H9 (cell line): ENCODE measurements around the gene CRLF2. TPM values are rescaled to one million over a fixed set of nuclear protein-coding genes. Genes with fewer than 3 reads are reported as not detected.

Experiments used
- DNase-seq: peaks from one replicate; pipeline ENCODE4 v3.0.0-alpha.2; 2017
- H2AFZ ChIP-seq: one replicate; pipeline ENCODE4 v1.6.1; 2013; ENCODE audit warnings: mild to moderate bottlenecking, low read length, control low read depth, moderate library complexity
- H2AK5ac ChIP-seq: 2 replicates; pipeline ENCODE4 v1.6.1; 2013; ENCODE audit warnings: low read length, control low read depth, mixed read lengths; ENCODE audit not compliant: insufficient read length
- H2BK120ac ChIP-seq: one replicate; pipeline ENCODE4 v1.6.1; 2013; ENCODE audit warnings: low read depth, mild to moderate bottlenecking, low read length, control low read depth, inconsistent platforms; ENCODE audit not compliant: poor library complexity, severe bottlenecking
- H2BK12ac ChIP-seq: 2 replicates; pipeline ENCODE4 v1.6.1; 2013; ENCODE audit warnings: low read length, control low read depth, mixed read lengths, low read depth; ENCODE audit not compliant: insufficient read length
- H2BK15ac ChIP-seq: 2 replicates; pipeline ENCODE4 v1.6.1; 2013; ENCODE audit warnings: low read depth, low read length, control low read depth
- H2BK20ac ChIP-seq: one replicate; pipeline ENCODE4 v1.6.1; 2013; ENCODE audit warnings: low read depth, mild to moderate bottlenecking, low read length, control low read depth, inconsistent platforms; ENCODE audit not compliant: poor library complexity, severe bottlenecking
- H2BK5ac ChIP-seq: 2 replicates; pipeline ENCODE4 v1.6.1; 2013; ENCODE audit warnings: low read length, control low read depth, mixed read lengths; ENCODE audit not compliant: insufficient read length
- H3K14ac ChIP-seq: 2 replicates; pipeline ENCODE4 v1.6.1; 2013; ENCODE audit warnings: low read length, control low read depth; ENCODE audit not compliant: insufficient read depth
- H3K18ac ChIP-seq: 2 replicates; pipeline ENCODE4 v1.6.1; 2013; ENCODE audit warnings: low read depth, mild to moderate bottlenecking, mixed read lengths, low read length, control low read depth; ENCODE audit not compliant: insufficient read length
- H3K23ac ChIP-seq: 2 replicates; pipeline ENCODE4 v1.6.1; 2013; ENCODE audit warnings: low read length, control low read depth, mixed read lengths, low read depth; ENCODE audit not compliant: insufficient read length
- H3K23me2 ChIP-seq: 2 replicates; pipeline ENCODE4 v1.6.1; 2013; ENCODE audit warnings: low read depth, mild to moderate bottlenecking, mixed read lengths, low read length, control low read depth; ENCODE audit not compliant: insufficient read length, poor library complexity, severe bottlenecking
- H3K27ac ChIP-seq: 2 replicates; pipeline ENCODE4 v1.5.1; 2013; ENCODE audit warnings: low read length, control low read depth, mixed read lengths, low read depth; ENCODE audit not compliant: insufficient read length
- H3K27me3 ChIP-seq: 2 replicates; pipeline ENCODE4 v1.6.1; 2013; ENCODE audit warnings: low read length, control low read depth, inconsistent platforms; ENCODE audit not compliant: insufficient read depth
- H3K4ac ChIP-seq: 2 replicates; pipeline ENCODE4 v1.6.1; 2013; ENCODE audit warnings: low read depth, mild to moderate bottlenecking, control low read depth, inconsistent platforms, low read length, moderate library complexity
- H3K4me1 ChIP-seq: 2 replicates; pipeline ENCODE4 v1.6.1; 2013; ENCODE audit warnings: low read length, control low read depth, inconsistent platforms; ENCODE audit not compliant: insufficient read depth
- H3K4me2 ChIP-seq: 2 replicates; pipeline ENCODE4 v1.6.1; 2013; ENCODE audit warnings: low read length, control low read depth, mixed read lengths; ENCODE audit not compliant: insufficient read length, insufficient read depth
- H3K56ac ChIP-seq: 2 replicates; pipeline ENCODE4 v1.6.1; 2013; ENCODE audit warnings: low read depth, mild to moderate bottlenecking, mixed read lengths, low read length, control low read depth; ENCODE audit not compliant: insufficient read length
- H3K79me1 ChIP-seq: 2 replicates; pipeline ENCODE4 v1.6.1; 2013; ENCODE audit warnings: low read depth, mild to moderate bottlenecking, moderate library complexity, low read length, control low read depth, inconsistent platforms; ENCODE audit not compliant: insufficient read depth, poor library complexity, severe bottlenecking
- H3K79me2 ChIP-seq: 2 replicates; pipeline ENCODE4 v1.6.1; 2013; ENCODE audit warnings: low read length, control low read depth, inconsistent platforms; ENCODE audit not compliant: insufficient read depth
- H3K9ac ChIP-seq: 2 replicates; pipeline ENCODE4 v1.6.1; 2013; ENCODE audit warnings: low read length, control low read depth, mixed read lengths; ENCODE audit not compliant: insufficient read length; ENCODE audit errors: extremely low read depth
- H3K9me3 ChIP-seq: one replicate; pipeline ENCODE4 v1.6.1; 2013; ENCODE audit warnings: low read depth, low read length, inconsistent platforms; ENCODE audit not compliant: control insufficient read depth
- H3T11ph ChIP-seq: one replicate; pipeline ENCODE4 v1.6.1; 2013; ENCODE audit warnings: mild to moderate bottlenecking, low read length, control low read depth, inconsistent platforms
- H4K20me1 ChIP-seq: one replicate; pipeline ENCODE4 v1.6.1; 2013; ENCODE audit not compliant: control insufficient read depth, insufficient read length, insufficient read depth
- H4K5ac ChIP-seq: 2 replicates; pipeline ENCODE4 v1.6.1; 2013; ENCODE audit warnings: low read depth, mild to moderate bottlenecking, mixed read lengths, low read length, control low read depth; ENCODE audit not compliant: insufficient read length
- H4K8ac ChIP-seq: replicated peaks from 2 replicates; pipeline ENCODE4 v1.6.1; 2013; ENCODE audit warnings: low read length, control low read depth, mixed read lengths, low read depth; ENCODE audit not compliant: insufficient read length
- H4K91ac ChIP-seq: 2 replicates; pipeline ENCODE4 v1.6.1; 2013; ENCODE audit warnings: low read depth, mild to moderate bottlenecking, moderate library complexity, mixed read lengths, low read length, control low read depth; ENCODE audit not compliant: insufficient read length
- H3K27ac Mint-ChIP-seq, 3 experiments: 2 replicates in 2 of 3; 3 replicates in 1 of 3; pipeline ENCODE4 v1.8.0; 2020 to 2021; ENCODE audit warnings: mixed read lengths in 3 of 3, mild to moderate bottlenecking in 1 of 3, moderate library complexity in 1 of 3
- H3K27me3 Mint-ChIP-seq: 2 replicates; pipeline ENCODE4 v1.8.0; 2021; ENCODE audit warnings: low read depth, mild to moderate bottlenecking, moderate library complexity, mixed read lengths
- H3K36me3 Mint-ChIP-seq, 3 experiments: 2 replicates in 2 of 3; 3 replicates in 1 of 3; pipeline ENCODE4 v1.8.0; 2020 to 2021; ENCODE audit warnings: low read depth in 3 of 3, mixed read lengths in 3 of 3; ENCODE audit not compliant: insufficient read depth in 1 of 3
- H3K4me1 Mint-ChIP-seq, 2 experiments: 2 replicates each; pipeline ENCODE4 v1.8.0; 2020; ENCODE audit warnings: mixed read lengths in 2 of 2
- H3K4me3 Mint-ChIP-seq, 2 experiments: 2 replicates in 1 of 2; 3 replicates in 1 of 2; pipeline ENCODE4 v1.8.0; 2020 to 2021; ENCODE audit warnings: mild to moderate bottlenecking in 2 of 2, mixed read lengths in 2 of 2, moderate library complexity in 1 of 2
- H3K9me3 Mint-ChIP-seq, 2 experiments: 2 replicates in 1 of 2; 3 replicates in 1 of 2; pipeline ENCODE4 v1.8.0; 2020; ENCODE audit warnings: mild to moderate bottlenecking in 2 of 2, mixed read lengths in 2 of 2, moderate library complexity in 1 of 2
- CTCF ChIP-seq: fragments of 200-600 bp; sonication (generic); conservative IDR thresholded peaks from 3 replicates; pipeline ENCODE4 v1.8.0; 2021; ENCODE audit warnings: antibody characterized with exemption, mild to moderate bottlenecking
- WGBS: extraction: QIAGEN DNeasy Blood & Tissue Kit; methylation state at CpG from one replicate; pipeline ENCODE4 v1.1.7; 2013; ENCODE audit warnings: missing lambda C conversion rate, low lambda C conversion rate, mixed read lengths; ENCODE audit not compliant: insufficient read length; ENCODE audit errors: extremely low coverage; 5-methylcytosine and 5-hydroxymethylcytosine counted together
- total RNA-seq: library from RNA; stranded (reverse); gene quantifications from 2 replicates; pipeline ENCODE4 v1.2.1, GENCODE V29; 2021

Gene CRLF2
- total RNA-seq, 1 experiment from 2014 or later = not detected

DNA sequence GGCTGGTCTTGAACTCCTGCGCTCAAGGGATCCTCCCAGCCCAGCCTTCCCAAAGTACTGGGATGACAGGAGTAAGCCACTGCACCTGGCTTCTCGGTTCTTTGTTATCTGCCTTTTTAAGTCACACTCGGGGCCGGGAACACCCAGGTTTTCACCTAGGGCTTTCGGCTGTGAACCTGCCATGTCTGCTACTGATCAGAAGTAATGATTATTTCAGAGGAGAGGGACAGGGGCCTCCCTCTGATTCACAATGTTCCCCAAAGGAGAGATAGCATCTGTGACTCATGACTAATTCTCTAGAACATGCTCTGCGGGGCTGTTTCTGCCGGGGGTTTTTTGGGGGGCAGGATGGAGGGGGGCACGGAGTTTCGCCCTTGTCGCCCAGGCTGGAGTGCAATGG is 26.9 kb downstream of the CRLF2 start:
- DNase-seq = peak; percentile 3
- H4K8ac ChIP-seq = no peak overlapping the region
- no peak overlapping the region for H2AFZ ChIP-seq
- H3K4ac ChIP-seq = no peak overlapping the region
- no peak overlapping the region for H2AK5ac ChIP-seq
- H4K91ac ChIP-seq = no peak overlapping the region
- no peaks in the 10 kb centered on the region for H3K27me3 Mint-ChIP-seq
- no peak overlapping the region for H4K5ac ChIP-seq
- no peak overlapping the region for H3K23ac ChIP-seq
- no peaks in the 10 kb centered on the region for H3K79me1 ChIP-seq
- no peak overlapping the region for H3K18ac ChIP-seq
- no peak overlapping the region for H3K4me2 ChIP-seq
- no peaks in the 10 kb centered on the region for H3K27me3 ChIP-seq
- H3K14ac ChIP-seq = no peak overlapping the region
- no peaks in the 10 kb centered on the region; a peak in 1 of 5 replicates for H3K9me3 Mint-ChIP-seq
- peaks cover 5 to 11% of the 10 kb centered on the region in 2 experiments for H3K4me1 Mint-ChIP-seq
- H3K27ac Mint-ChIP-seq = no peak overlapping the region
- H3K27ac ChIP-seq = no peak overlapping the region
- H3K23me2 ChIP-seq = no peaks in the 10 kb centered on the region
- no peak overlapping the region for H2BK5ac ChIP-seq
- no peaks in the 10 kb centered on the region for H3K79me2 ChIP-seq
- H3K36me3 Mint-ChIP-seq = no peaks in the 10 kb centered on the region; a peak in 1 of 7 replicates
- H2BK12ac ChIP-seq = no peak overlapping the region
- no peaks in the 10 kb centered on the region for H3K9me3 ChIP-seq
- H3K56ac ChIP-seq = no peak overlapping the region
- no peak overlapping the region for H3T11ph ChIP-seq
- no peak overlapping the region for H2BK120ac ChIP-seq
- no CpG with 5 or more reads among the region's 10 CpGs for WGBS
- no peak overlapping the region for H2BK15ac ChIP-seq
- no peak for TF ChIP-seq CTCF
- peaks cover 3% of the 10 kb centered on the region; the same call in 1 of the 2 replicates for H3K4me1 ChIP-seq
- no peak overlapping the region for H3K4me3 Mint-ChIP-seq
- no peaks in the 10 kb centered on the region for H4K20me1 ChIP-seq
- H3K9ac ChIP-seq = no peak overlapping the region
- H2BK20ac ChIP-seq = no peak overlapping the region
